Fibroblast of skin of left quadriceps (primary cell): ENCODE results near the gene AMHR2.
A peak's percentile ranks its signal among the peaks of the same experiment; 100 is the strongest.
"Not testable (repeated sequence)": the region's sequence is repeated elsewhere in the genome, so short reads cannot be mapped to it uniquely, and the experiment has no call there.

Source experiments
- DNase-seq, 2 experiments: peaks; one replicate each; pipeline ENCODE4 v3.0.0-alpha.2; 2013; ENCODE audit warnings: low read depth in 2 of 2

The AMHR2 gene

DNA sequence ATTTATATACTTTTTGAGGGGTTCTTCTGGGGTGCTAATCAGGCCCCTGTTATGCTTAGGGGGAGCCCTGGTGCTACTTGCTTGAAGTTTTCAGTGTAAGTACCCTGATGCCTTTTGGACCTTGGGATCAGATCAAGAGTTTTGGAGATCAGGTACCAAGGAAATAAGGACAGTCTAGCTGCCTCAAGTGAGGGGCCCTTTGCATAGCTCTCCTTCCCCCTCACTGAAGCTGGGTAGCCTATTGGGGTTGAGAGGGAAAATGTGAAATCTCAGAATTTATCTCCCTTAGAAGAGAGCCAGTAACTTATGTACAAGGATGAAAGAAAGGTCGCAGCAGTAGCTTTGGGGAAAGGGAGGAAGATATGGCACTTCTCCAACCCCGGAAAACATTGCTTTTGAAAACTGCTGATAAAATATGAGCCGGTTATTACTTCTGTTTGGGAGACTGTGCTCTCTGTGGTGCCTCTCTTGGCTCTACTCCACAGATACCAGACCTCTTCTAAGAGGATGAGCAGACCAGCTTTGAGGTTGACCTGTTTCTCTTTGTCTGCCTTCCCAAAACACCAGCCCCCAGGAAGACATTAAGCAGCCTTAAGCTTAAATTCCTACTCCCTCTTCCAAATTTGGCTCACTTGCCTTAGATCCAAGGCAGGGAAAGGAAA, 8.8 kb upstream of the AMHR2 start:
- DNase-seq, result no peak

DNA sequence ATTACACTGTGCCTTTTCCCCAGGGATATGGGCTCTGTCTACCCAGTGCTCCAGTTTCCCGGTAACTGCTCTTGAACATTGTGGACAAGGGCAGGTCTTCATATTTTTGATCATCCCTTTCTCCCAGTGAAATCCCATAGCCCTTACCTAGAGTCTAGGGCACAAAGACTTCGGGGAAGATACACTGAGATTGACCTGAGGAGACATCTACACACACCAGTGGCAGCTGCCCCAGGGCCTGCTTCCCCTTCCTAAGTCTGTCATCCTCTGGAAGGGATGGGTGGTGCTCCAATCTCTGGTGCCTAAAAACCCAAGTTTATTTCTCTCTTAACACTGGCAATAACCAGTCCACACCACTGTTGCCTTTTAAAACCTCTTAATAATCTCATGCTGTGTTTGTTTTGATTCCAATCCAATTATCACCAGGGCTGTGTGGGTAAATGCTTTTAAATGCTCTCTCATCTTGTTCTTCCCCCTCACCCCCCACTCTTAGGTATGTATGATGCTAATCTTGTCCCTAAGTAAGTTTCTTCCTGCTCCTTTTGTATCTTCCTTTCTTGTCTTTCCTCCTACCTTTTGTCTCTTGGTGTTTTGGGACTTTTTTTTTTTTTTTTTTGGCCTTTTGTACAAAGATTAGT, 7.8 kb upstream of the AMHR2 start:
- DNase-seq, result not testable (repeated sequence)

DNA sequence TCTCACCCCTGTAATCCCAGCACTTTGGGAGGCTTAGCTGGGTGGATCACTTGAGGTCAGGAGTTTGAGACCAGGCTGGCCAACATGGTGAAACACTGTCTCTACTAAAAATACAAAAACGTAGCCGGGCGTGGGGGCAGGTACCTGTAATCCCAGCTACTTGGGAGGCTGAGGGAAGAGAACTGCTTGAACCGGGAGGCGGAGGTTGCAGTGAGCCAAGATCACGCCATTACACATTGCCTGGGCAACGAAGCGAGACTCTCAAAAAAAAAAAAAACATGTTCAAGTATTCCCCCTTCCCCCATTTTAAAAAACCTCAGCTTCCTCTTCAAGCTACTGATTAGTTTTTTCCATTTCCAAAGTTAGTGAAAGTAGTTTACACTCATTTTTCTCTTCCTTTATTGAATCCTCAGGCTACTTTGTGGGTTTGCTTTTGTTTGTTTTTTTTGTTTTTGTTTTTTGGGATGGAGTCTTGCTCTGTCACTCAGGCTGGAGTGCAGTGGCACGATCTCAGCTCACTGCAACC, 6.3 kb upstream of the AMHR2 start:
- DNase-seq, result not testable (repeated sequence)

DNA sequence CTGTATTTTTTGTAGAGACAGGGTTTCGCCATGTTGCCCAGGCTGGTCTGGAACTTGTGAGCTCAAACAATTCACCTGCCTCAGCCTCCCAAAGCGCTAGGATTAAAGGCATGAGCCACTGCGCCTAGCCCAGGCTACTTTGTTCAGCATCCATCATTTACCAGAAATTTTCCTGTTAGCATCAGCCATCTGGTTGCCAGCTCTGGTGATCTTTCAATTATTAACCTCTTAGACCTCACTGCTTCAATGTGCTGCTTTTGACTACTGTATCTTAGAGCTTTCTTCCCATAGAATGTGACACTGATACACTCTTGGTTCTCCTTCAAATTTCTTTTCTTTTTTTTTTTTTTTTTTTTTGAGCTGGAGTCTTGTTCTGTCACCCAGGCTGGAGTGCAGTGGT, 5.4 kb upstream of the AMHR2 start:
- no peak for DNase-seq

DNA sequence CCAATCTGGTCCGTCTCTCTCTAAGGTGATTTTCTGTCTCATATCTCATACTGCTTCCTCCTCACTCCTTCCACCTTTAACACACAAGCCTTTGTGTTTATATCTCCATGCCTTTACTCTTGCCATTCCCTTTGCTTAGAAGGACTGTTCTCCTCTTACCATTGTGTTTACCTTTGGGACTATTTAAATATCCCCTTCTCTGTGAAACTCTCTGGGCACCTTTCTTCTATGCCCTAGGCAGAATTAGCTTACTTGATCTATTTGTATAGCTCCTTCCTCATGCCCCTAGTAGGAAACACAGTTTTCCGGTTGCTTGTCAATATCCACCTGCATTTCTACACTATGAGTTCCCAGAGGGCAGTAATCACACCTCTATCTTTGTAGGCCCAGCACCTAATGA, 3.9 kb upstream of the AMHR2 start:
- no peak for DNase-seq

DNA sequence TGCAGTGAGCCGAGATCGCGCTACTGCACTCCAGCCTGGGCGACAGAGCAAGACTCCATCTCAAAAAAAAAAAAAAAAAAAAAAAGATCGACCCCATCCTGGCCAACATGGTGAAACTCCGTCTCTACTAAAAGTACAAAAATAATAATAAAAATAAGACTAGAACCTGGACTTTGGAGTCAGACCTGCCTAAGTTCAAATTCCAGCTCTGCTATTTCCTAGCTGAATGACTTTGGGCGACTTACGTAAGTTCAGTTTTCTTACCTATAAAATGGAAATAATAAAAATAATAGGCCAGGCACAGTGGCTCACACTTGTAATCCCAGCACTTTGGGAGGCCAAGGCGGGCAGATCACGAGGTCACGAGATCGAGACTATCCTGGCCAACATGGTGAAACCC, 1.4 kb upstream of the AMHR2 start:
- DNase-seq, result not testable (repeated sequence)

DNA sequence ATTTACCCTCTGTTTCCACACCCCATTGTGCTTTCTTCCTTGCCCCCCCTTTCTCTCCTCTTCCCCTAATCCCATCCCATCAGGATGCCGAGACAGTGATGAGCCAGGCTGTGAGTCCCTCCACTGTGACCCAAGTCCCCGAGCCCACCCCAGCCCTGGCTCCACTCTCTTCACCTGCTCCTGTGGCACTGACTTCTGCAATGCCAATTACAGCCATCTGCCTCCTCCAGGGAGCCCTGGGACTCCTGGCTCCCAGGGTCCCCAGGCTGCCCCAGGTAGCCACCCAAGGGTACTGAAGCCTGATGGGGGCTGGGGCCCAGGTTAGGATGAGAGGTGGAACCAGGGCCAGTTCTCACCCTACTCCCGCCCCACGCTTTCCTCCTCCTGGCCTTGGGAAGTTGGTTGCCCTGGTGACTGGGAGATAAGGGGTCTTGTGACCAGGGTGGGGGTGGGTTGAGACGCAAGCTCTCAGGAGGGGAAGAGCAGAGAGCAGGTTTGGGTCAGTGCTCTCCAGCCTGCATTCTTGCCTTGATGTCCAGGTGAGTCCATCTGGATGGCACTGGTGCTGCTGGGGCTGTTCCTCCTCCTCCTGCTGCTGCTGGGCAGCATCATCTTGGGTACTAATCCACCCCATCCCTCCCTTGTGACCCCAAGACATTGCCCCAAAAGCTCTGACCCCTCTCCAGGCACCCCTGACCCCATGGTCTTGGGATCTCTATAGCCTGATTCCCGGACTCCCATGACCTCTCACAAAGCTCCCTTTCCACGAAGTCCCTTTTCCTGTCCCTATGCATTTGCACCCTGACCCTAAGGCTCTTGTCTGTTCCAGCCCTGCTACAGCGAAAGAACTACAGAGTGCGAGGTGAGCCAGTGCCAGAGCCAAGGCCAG, 1.2 kb downstream of the AMHR2 start:
- DNase-seq, result no peak

DNA sequence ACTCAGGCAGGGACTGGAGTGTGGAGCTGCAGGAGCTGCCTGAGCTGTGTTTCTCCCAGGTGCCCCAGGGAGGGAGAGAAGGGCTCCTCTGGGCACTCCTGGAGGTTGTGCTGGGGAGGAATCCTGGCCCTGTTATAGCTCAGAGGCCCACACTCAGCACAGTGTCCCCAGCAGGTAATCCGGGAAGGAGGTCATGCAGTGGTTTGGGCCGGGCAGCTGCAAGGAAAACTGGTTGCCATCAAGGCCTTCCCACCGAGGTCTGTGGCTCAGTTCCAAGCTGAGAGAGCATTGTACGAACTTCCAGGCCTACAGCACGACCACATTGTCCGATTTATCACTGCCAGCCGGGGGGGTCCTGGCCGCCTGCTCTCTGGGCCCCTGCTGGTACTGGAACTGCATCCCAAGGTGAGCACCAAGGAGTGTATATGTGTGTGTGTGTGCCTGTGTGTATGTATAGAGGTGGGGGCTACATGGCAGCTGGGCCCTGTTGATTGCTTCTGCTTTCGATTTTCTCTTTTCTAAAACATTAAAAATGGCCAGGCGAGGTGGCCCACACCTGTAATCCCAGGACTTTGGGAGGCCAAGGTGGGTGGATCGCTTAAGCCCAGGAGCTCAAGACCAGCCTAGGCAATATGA, 2.0 kb downstream of the AMHR2 start:
- DNase-seq, result no peak

DNA sequence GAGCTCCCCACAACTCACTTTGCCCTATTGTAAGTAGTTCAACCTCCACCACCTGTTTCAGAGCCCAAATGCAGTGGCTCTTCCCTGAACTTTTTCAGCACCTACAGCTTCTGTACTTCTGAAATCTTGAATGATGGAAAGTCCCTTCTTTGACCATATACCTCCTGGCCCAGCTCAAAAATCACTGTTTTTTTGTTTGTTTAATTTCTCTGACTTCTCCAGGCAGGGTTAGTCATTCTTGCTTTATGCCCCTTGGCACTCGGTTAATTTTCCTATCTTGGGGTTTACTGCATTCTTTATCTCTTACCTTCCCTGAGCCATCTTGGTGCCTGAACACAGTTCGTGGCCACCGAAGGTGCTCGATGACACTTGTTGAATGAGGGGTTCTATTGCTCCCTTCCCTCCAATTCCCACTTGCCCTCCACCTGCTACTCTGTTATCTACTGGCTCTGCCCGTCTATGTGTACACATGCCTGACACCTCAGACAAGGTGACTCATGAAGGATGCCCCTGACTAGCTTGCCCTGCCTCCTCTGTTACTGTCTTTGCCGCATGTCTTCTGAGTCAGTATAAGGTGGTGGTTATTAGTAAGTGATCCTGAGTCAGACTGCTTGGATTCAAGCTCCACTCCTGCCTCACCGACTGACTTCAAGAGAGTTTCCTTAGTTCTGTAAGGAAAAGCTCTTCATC, 4.4 kb downstream of the AMHR2 start:
- DNase-seq, result peak; percentile 39 to 42

DNA sequence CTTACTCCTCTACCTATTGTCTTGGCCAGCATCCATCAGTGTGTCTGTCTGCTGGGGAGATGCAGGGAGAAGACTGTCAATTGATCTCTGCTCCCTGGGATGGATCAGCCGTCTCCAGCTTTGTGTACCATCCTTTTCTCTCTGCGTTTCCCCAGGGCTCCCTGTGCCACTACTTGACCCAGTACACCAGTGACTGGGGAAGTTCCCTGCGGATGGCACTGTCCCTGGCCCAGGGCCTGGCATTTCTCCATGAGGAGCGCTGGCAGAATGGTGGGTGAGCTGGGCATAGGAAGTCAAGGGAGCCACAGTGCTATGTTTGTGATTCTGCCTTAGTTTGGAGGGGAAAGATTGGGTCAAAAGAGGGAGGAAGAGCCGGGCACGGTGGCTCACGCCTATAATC, 5.1 kb downstream of the AMHR2 start:
- no peak for DNase-seq

DNA sequence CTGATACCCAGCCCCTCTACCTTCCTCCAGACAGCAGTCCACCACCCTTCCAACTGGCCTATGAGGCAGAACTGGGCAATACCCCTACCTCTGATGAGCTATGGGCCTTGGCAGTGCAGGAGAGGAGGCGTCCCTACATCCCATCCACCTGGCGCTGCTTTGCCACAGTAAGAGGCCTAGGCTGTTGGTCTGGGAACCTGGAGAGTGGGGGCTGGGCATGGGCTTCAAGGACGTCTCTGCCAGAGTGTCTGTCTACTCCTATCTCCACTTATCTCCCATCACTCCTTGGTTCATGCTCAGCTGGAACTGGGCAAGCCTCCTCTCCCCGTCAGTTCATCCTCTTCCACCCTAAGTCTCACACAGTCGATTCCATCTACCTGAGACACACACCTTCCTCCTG, 6.5 kb downstream of the AMHR2 start:
- DNase-seq, result no peak

DNA sequence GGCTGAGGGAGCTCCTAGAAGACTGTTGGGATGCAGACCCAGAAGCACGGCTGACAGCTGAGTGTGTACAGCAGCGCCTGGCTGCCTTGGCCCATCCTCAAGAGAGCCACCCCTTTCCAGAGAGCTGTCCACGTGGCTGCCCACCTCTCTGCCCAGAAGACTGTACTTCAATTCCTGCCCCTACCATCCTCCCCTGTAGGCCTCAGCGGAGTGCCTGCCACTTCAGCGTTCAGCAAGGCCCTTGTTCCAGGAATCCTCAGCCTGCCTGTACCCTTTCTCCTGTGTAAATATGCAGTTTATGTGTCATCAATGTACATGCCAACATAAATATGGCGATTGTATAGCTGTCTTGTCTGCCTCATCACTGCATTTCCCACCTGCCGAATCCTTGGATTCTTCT, 7.5 kb downstream of the AMHR2 start:
- no peak for DNase-seq

DNA sequence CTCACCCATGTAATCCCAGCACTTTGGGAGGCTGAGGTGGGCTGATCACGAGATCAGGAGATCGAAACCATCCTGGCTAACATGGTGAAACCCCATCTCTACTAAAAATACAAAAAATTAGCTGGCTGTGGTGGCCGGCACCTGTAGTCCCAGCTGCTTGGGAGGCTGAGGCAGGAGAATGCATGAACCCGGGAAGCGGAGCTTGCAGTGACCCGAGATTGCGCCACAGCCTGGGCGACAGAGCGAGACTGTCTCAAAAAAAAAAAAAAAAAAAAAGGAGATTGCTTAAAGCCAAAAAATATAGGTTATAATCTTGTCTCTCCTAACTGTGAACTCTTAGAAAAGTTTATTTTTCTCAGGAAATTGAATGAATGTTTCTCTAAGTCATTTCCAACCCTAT, 11.7 kb downstream of the AMHR2 start:
- not testable (repeated sequence) for DNase-seq

DNA sequence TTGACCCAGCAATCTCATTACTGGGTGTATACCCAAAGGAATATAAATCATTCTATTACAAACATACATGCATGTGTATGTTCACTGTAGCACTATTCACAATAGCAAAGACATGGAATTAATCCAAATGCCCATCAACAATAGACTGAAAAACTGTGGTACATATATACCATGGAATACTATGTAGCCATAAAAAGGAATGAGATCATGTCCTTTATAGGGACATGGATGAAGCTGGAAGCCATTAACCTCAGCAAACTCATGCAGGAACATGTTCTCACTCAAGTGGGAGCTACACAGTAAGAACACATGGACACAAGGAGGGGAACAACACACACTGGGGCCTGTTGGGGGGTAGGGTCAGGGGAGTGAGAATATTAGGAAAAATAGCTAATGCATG, 15.9 kb downstream of the AMHR2 start:
- DNase-seq, result not testable (repeated sequence)

DNA sequence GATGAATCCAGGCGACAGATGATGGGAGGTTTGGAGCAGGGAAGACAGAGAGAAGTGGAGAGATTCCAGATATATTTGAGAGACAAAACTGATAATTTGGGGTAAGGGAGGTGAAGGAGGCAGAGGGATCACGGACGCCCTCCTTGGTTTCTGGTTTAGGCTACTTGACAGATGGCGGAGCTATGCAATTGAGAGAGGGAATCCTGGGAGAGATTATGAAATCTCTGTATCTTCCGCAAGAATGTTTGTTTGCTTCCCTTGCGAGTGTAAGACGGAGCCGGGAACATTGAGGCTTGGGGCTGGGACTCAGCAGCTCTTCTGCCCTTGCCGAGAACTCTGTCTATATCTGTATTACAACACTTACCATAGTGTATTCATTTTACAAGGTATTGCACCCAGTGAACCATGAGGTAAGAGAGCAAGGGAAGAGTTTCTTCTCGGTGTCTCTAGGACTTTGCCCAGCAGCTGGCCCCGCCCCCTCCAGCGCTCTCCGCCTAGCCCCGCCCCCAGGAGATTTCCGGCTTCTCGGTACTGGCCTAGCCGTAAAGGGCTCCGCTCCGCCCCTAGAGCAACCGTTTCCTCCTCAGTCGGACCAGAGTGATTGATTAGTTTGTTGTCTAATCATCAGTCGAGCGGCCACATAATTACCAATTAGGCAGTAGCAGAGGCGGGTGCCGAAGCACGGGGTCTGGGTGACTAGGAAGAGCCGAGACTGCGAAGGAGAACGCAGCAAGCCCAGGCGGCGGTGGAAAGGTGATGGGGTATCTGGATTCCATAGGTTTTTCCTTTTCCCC, 17.6 kb downstream of the AMHR2 start, which contains the start of gene PRR13:
PRR13 (plus strand) TSS at position 695 of the 794 bp plus-strand sequence. CDS start 981 bp downstream, outside the sequence.
- peak; percentile 99 for DNase-seq

DNA sequence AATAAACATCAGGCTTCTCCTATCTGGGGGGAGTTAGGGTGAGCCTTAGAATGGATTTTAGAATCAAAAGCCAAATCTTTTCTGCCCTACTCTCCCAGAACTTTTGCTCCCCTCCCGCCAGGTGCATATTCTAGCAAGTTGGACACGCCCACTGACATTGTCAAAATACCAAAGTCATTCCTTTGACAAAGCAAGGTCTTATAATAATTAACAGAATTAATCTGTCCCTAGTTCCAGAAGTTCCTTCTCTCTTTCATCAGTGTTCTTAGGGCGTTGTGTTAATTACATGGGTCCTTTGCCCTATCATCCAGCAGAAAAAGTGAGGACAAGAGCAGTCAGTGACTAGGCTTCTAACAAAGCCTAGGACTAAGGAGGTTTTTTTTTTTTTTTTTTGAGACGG, 20.3 kb downstream of the AMHR2 start:
- DNase-seq, result no peak

DNA sequence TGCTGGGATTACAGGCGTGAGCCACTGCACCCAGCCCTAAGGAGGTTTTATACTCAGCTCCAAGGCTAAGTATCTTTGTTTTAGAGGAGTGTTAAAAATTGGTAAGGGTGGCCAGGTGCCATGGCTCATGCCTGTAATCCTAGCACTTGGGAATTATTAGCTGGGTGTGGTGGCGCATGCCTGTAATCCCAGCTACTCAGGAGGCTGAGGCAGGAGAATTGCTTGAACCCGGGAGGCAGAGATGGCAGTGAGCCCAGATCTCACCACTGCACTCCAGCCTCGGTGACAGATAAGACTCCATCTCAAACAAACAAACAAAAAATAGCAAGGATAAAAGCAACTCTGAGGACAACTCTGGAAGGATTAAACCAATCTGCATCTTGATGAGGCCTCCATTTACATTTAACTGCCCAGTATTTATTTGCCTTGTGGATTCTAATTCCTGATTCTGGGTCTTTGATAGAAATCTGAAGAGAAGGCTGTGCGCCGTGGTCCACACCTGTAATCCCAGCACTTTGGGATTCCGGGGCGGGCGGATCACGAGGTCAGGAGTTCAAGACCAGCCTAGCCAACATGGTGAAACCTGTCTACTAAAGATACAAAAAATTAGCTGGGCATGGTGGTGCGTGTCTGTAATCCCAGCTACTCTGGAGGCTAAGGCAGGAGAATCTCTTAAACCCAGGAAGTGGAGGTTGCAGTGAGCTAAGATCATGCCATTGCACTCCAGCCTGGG, 21.1 kb downstream of the AMHR2 start:
- not testable (repeated sequence) for DNase-seq

DNA sequence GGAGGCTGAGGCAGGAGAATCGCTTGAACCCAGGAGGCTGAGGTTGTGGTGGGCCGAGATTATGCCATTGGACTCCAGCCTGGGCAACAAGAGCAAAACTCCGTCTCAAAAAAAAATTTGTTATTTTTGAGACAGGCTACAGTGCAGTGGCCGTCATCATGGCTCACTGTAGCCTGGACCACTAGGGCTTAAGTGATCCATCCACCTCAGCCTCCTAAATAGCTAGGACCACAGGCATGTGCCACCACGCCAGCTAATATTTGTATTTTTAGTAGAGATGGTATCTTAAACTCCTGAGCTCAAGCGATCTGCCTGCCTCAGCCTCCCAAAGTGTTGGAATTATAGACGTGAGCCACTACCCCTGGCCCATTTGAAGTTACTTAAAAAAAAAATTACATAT, 27.3 kb downstream of the AMHR2 start:
- no peak for DNase-seq

DNA sequence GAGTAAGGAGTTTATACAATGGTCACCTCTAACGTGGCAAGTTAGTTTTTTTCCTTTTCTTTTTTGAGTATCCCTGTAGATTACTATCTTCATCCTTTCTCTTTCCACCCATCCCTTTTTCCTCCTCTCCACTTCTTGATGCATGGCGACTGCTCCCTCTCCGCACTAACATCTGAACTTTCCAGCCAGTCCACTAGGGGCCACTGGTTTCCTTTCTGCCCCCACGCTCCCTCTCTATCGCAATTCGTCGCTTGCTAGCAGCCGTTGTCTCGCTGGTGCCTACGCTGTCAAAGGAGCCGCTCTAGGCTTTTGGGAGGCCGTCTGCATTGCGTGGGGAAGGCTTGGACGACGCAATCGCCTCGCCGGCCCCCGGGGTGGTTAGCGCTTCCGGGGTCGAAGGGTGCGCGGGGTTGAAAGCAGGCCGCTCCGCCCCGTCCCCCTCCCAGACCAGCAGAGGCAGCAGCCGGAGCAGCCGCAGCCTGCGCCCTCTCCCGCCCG, 28.1 kb downstream of the AMHR2 start, which contains the start of gene PCBP2:
PCBP2 (plus strand) TSS at position 442 of the 498 bp plus-strand sequence. CDS start 2,699 bp downstream, outside the sequence.
- DNase-seq, result peak; percentile 99
